IMR-90 (cell line): ENCODE results near the gene NDUFAB1. TPM values are rescaled to one million over a fixed set of nuclear protein-coding genes. Genes with fewer than 3 reads are reported as not detected.

ENCODE experiments used
- ATAC-seq: fragments of 200-7000 bp; cut with Tn5 transposase; 2 replicates; pipeline ENCODE4 v1.9.1; 2020; ENCODE audit warnings: low read depth, mild to moderate bottlenecking, moderate library complexity
- BruUV-seq: library from RNA; stranded (reverse); fragments of 400-500 nt; replicated peaks from 2 replicates; lab custom pipeline; 2021; lab: Mats Ljungman, UMichigan
- CTCF ChIA-PET: fragments of 300-600 bp; formaldehyde crosslinking; extraction: SDS; loops from one replicate; lab custom pipeline; 2021; ENCODE audit warnings: antibody characterized with exemption; lab: Yijun Ruan, JAX
- POLR2A ChIA-PET: fragments of 300-600 bp; sonication (Branson Sonifier 250); formaldehyde crosslinking; loops from one replicate; lab custom pipeline; 2022; ENCODE audit warnings: antibody characterized with exemption; ENCODE audit not compliant: unreplicated experiment; lab: Charles Lee
- DNase-seq: peaks from one replicate; pipeline ENCODE4 v3.0.0; 2013
- H2AFZ ChIP-seq: replicated peaks from 2 replicates; pipeline ENCODE3; 2013; ENCODE audit warnings: low read length, mild to moderate bottlenecking; ENCODE audit not compliant: poor library complexity
- H2AK5ac ChIP-seq: 2 replicates; pipeline ENCODE4 v1.6.1; 2013; ENCODE audit warnings: low read depth, low read length, inconsistent platforms
- H2AK9ac ChIP-seq: replicated peaks from 2 replicates; pipeline ENCODE3; 2013; ENCODE audit warnings: mild to moderate bottlenecking, low read depth, low read length, moderate library complexity; ENCODE audit not compliant: poor library complexity
- H2BK120ac ChIP-seq: 2 replicates; pipeline ENCODE4 v1.6.1; 2013; ENCODE audit warnings: low read depth, low read length, inconsistent platforms
- H2BK15ac ChIP-seq: 3 replicates; pipeline ENCODE4 v1.6.1; 2013; ENCODE audit warnings: low read depth, low read length, inconsistent platforms
- H2BK20ac ChIP-seq: 2 replicates; pipeline ENCODE4 v1.6.1; 2013; ENCODE audit warnings: low read depth, mild to moderate bottlenecking, inconsistent platforms, low read length, moderate library complexity
- H2BK5ac ChIP-seq: 2 replicates; pipeline ENCODE4 v1.6.1; 2013; ENCODE audit warnings: mild to moderate bottlenecking, low read depth, low read length, inconsistent platforms; ENCODE audit not compliant: poor library complexity, severe bottlenecking
- H3K14ac ChIP-seq: replicated peaks from 2 replicates; pipeline ENCODE4 v1.6.1; 2013; ENCODE audit warnings: low read depth, low read length, inconsistent platforms
- H3K18ac ChIP-seq: 2 replicates; pipeline ENCODE4 v1.6.1; 2013; ENCODE audit warnings: low read depth, low read length, control low read depth
- H3K23ac ChIP-seq: 2 replicates; pipeline ENCODE4 v1.6.1; 2013; ENCODE audit warnings: low read depth, low read length, inconsistent platforms
- H3K27ac ChIP-seq: 2 replicates; pipeline ENCODE4 v1.5.1; 2013; ENCODE audit warnings: mild to moderate bottlenecking, control low read depth, low read length; ENCODE audit not compliant: insufficient read depth
- H3K27me3 ChIP-seq: 2 replicates; pipeline ENCODE4 v1.6.1; 2013; ENCODE audit warnings: low read length; ENCODE audit not compliant: control insufficient read depth, insufficient read depth
- H3K36me3 ChIP-seq: 2 replicates; pipeline ENCODE4 v1.6.1; 2013; ENCODE audit warnings: low read length, mixed read lengths; ENCODE audit not compliant: control insufficient read depth, insufficient read depth
- H3K4ac ChIP-seq: 2 replicates; pipeline ENCODE4 v1.6.1; 2013; ENCODE audit warnings: low read depth, low read length, inconsistent platforms
- H3K4me1 ChIP-seq: 2 replicates; pipeline ENCODE4 v1.6.1; 2013; ENCODE audit warnings: low read length, mixed read lengths; ENCODE audit not compliant: control insufficient read depth, insufficient read depth
- H3K4me2 ChIP-seq: 2 replicates; pipeline ENCODE4 v1.6.1; 2013; ENCODE audit warnings: low read depth, mild to moderate bottlenecking, control low read depth, low read length, moderate library complexity
- H3K4me3 ChIP-seq: 2 replicates; pipeline ENCODE4 v1.5.1; 2013; ENCODE audit warnings: low read depth, mild to moderate bottlenecking, control low read depth, low read length, moderate library complexity; ENCODE audit not compliant: insufficient read depth
- H3K56ac ChIP-seq: 2 replicates; pipeline ENCODE4 v1.6.1; 2013; ENCODE audit warnings: low read length, inconsistent platforms; ENCODE audit not compliant: insufficient read depth; ENCODE audit errors: extremely low read depth
- H3K79me1 ChIP-seq, 2 experiments: 2 replicates each; pipeline ENCODE4 v1.6.1; 2013; ENCODE audit warnings: low read length in 2 of 2, inconsistent platforms in 1 of 2, low read depth in 1 of 2
- H3K9ac ChIP-seq: 2 replicates; pipeline ENCODE4 v1.6.1; 2013; ENCODE audit warnings: low read depth, low read length, control low read depth
- H3K9me1 ChIP-seq: 2 replicates; pipeline ENCODE4 v1.6.1; 2013; ENCODE audit warnings: low read length, inconsistent platforms; ENCODE audit not compliant: insufficient read depth
- H3K9me3 ChIP-seq: 2 replicates; pipeline ENCODE4 v1.6.1; 2013; ENCODE audit warnings: low read length; ENCODE audit not compliant: control insufficient read depth, insufficient read depth
- H4K20me1 ChIP-seq: 2 replicates; pipeline ENCODE4 v1.6.1; 2013; ENCODE audit warnings: low read length, inconsistent platforms; ENCODE audit not compliant: insufficient read depth
- H4K5ac ChIP-seq: 2 replicates; pipeline ENCODE4 v1.6.1; 2013; ENCODE audit warnings: mild to moderate bottlenecking, low read depth, low read length, control low read depth
- H4K8ac ChIP-seq, 2 experiments: 2 replicates each; pipeline ENCODE4 v1.6.1; 2013; ENCODE audit warnings: low read depth in 2 of 2, low read length in 2 of 2, control low read depth in 1 of 2, inconsistent platforms in 1 of 2
- H4K91ac ChIP-seq: 2 replicates; pipeline ENCODE4 v1.6.1; 2013; ENCODE audit warnings: low read depth, low read length, inconsistent platforms; ENCODE audit not compliant: insufficient read depth
- BHLHE40 ChIP-seq: fragments of 150-350 bp; IDR thresholded peaks from 2 replicates; pipeline ENCODE4 v1.6.1; 2016; ENCODE audit warnings: mild to moderate bottlenecking, low read depth, low read length
- CEBPB ChIP-seq: IDR thresholded peaks from 2 replicates; pipeline ENCODE4 v1.6.1; 2012; ENCODE audit warnings: low read depth, low read length, improper control_type of control experiment
- CHD1 ChIP-seq: IDR thresholded peaks from 2 replicates; pipeline ENCODE4 v1.6.1; 2012; ENCODE audit warnings: low read depth, low read length, improper control_type of control experiment
- FOS ChIP-seq: fragments of 150-350 bp; IDR thresholded peaks from 2 replicates; pipeline ENCODE4 v1.6.1; 2016; ENCODE audit warnings: low read depth, low read length
- MAFK ChIP-seq: IDR thresholded peaks from 2 replicates; pipeline ENCODE4 v1.6.1; 2012; ENCODE audit warnings: low read depth, low read length, improper control_type of control experiment
- MAZ ChIP-seq: IDR thresholded peaks from 2 replicates; pipeline ENCODE4 v1.6.1; 2012; ENCODE audit warnings: low read depth, mild to moderate bottlenecking, low read length, improper control_type of control experiment, moderate library complexity, borderline replicate concordance
- MXI1 ChIP-seq: IDR thresholded peaks from 2 replicates; pipeline ENCODE4 v1.6.1; 2012; ENCODE audit warnings: low read depth, mild to moderate bottlenecking, low read length, moderate library complexity, borderline replicate concordance
- NFE2L2 ChIP-seq: fragments of 150-350 bp; IDR thresholded peaks from 2 replicates; pipeline ENCODE4 v1.6.1; 2016; ENCODE audit warnings: low read depth, mild to moderate bottlenecking, low read length
- POLR2A ChIP-seq: IDR thresholded peaks from 2 replicates; pipeline ENCODE4 v1.6.1; 2012; ENCODE audit warnings: mild to moderate bottlenecking, low read depth, low read length
- RAD21 ChIP-seq: IDR thresholded peaks from 2 replicates; pipeline ENCODE4 v1.6.1; 2012; ENCODE audit warnings: low read length, improper control_type of control experiment
- RCOR1 ChIP-seq: IDR thresholded peaks from 2 replicates; pipeline ENCODE4 v1.6.1; 2012; ENCODE audit warnings: mild to moderate bottlenecking, low read length, improper control_type of control experiment; ENCODE audit not compliant: insufficient replicate concordance
- RFX5 ChIP-seq: IDR thresholded peaks from 2 replicates; pipeline ENCODE4 v1.8.0; 2012; ENCODE audit warnings: low read depth, mild to moderate bottlenecking, low read length, moderate library complexity
- SMC3 ChIP-seq: fragments of 150-350 bp; IDR thresholded peaks from 2 replicates; pipeline ENCODE4 v1.6.1; 2016; ENCODE audit warnings: low read depth, mild to moderate bottlenecking, antibody characterized with exemption, low read length, moderate library complexity
- WGBS, 2 experiments: methylation state at CpG; one replicate each; pipeline versions ENCODE4 v1.1.5 to v1.1.7; 2013; ENCODE audit warnings: missing lambda C conversion rate in 2 of 2; ENCODE audit not compliant: insufficient read length in 1 of 2; ENCODE audit errors: extremely low coverage in 2 of 2; 5-methylcytosine and 5-hydroxymethylcytosine counted together
- dilution Hi-C: fragments of 300-500 bp; cut with HindIII; formaldehyde crosslinking; loops from one replicate; pipeline ENCODE4 v1.14.3; 2018; ENCODE audit warnings: low sequenced_read_pairs; ENCODE audit not compliant: unreplicated experiment
- in situ Hi-C: fragments of 300-500 bp; cut with MboI; formaldehyde crosslinking; loops from 3 replicates; pipeline ENCODE4 v1.14.3; 2019; ENCODE audit warnings: low sequenced_read_pairs, inconsistent platforms, mixed read lengths
- intact Hi-C: fragments of 100-400 bp; cut with micrococcal nuclease; formaldehyde crosslinking; loops from 2 replicates; pipeline ENCODE4 v1.10.0; 2022
- polyA plus RNA-seq, 3 experiments: library from polyadenylated mRNA; depleted of rRNA; stranded (reverse); fragments of >200 nt; gene quantifications; 2 replicates each; pipeline ENCODE4 v1.2.3, GENCODE V29; 2012; ENCODE audit warnings: low replicate concordance in 1 of 3
- total RNA-seq: library from RNA; depleted of rRNA; stranded (reverse); fragments of >200 nt; gene quantifications from 2 replicates; pipeline ENCODE4 v1.2.3, GENCODE V29; 2012
- TF ChIP-seq, protein P1 (sequence below): conservative IDR thresholded peaks from 2 replicates; pipeline ENCODE4 v1.5.1; 2012; ENCODE audit warnings: mild to moderate bottlenecking, low read depth, low read length, improper control_type of control experiment
- TF ChIP-seq, protein P2 (sequence below): fragments of 150-350 bp; IDR thresholded peaks from 2 replicates; pipeline ENCODE4 v1.6.1; 2016; ENCODE audit warnings: low read depth, mild to moderate bottlenecking, low read length, moderate library complexity, borderline replicate concordance
- TF ChIP-seq, protein P3 (sequence below): fragments of 150-350 bp; IDR thresholded peaks from 2 replicates; pipeline ENCODE4 v1.6.1; 2017; ENCODE audit warnings: mild to moderate bottlenecking, antibody characterized with exemption, low read length, low read depth

The NDUFAB1 gene
- total and polyA plus RNA-seq, 2 of the 4 experiments (the other 2 are of a cell fraction): 117 to 146 TPM

DNA sequence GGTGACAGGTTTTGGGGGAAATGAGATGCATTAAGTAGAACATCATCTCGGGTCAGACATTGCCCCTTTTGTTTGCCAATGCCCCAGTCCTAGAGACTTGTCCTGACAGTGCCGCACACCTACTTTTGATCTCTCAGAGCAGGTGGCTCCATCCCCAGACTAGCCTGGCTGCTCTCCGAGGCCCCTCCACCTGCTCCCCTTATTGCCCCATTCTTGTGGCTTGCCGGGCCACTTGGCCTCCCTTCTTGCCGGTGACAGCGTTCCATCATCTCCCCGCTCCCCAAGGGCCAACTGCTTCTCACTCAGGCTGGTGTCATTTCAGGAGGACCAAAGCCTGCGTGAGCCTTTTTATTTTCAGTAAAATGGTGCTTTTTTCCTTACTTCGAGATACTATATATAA is 23.7 kb downstream of the NDUFAB1 start:
- dilution Hi-C loops: no loop called here
- Histone ChIP-seq H2AK5ac (no peak overlapping the region), H2BK5ac (no peak overlapping the region), H3K9me3 (no peaks in the 10 kb centered on the region), H4K5ac (no peak overlapping the region), H4K91ac (no peak overlapping the region), H3K4me1 (no peaks in the 10 kb centered on the region), H2BK20ac (no peak overlapping the region), H3K4ac (no peak overlapping the region), H4K20me1 (peaks cover 18% of the 10 kb centered on the region), H3K18ac (no peak overlapping the region), H3K27ac (no peak overlapping the region), H2BK15ac (no peak overlapping the region), H4K8ac (no peak overlapping the region), H3K9ac (no peak overlapping the region), H3K4me2 (no peak overlapping the region), H3K4me3 (no peak overlapping the region), H3K36me3 (peaks cover 64% of the 10 kb centered on the region), H2AFZ (no peak overlapping the region), H3K9me1 (peaks cover 3% of the 10 kb centered on the region; the same call in 1 of the 2 replicates), H3K56ac (no peak overlapping the region), H3K14ac (no peak overlapping the region), H2BK120ac (no peak overlapping the region), H3K27me3 (no peaks in the 10 kb centered on the region), H3K23ac (no peak overlapping the region), H2AK9ac (no peak overlapping the region), H3K79me1 (peaks cover 8 to 23% of the 10 kb centered on the region in 2 experiments)
- intact Hi-C loops: no loop called here
- CTCF ChIA-PET: no interaction called here
- TF ChIP-seq, protein P1, sequence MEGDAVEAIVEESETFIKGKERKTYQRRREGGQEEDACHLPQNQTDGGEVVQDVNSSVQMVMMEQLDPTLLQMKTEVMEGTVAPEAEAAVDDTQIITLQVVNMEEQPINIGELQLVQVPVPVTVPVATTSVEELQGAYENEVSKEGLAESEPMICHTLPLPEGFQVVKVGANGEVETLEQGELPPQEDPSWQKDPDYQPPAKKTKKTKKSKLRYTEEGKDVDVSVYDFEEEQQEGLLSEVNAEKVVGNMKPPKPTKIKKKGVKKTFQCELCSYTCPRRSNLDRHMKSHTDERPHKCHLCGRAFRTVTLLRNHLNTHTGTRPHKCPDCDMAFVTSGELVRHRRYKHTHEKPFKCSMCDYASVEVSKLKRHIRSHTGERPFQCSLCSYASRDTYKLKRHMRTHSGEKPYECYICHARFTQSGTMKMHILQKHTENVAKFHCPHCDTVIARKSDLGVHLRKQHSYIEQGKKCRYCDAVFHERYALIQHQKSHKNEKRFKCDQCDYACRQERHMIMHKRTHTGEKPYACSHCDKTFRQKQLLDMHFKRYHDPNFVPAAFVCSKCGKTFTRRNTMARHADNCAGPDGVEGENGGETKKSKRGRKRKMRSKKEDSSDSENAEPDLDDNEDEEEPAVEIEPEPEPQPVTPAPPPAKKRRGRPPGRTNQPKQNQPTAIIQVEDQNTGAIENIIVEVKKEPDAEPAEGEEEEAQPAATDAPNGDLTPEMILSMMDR: no peak
- TF ChIP-seq NFE2L2 (no peak), SMC3 (no peak), BHLHE40 (no peak), CHD1 (no peak), RAD21 (no peak), MXI1 (no peak), RCOR1 (no peak), MAZ (no peak), CEBPB (no peak), MAFK (no peak), RFX5 (no peak), POLR2A (no peak), FOS (no peak)
- TF ChIP-seq, protein P2, sequence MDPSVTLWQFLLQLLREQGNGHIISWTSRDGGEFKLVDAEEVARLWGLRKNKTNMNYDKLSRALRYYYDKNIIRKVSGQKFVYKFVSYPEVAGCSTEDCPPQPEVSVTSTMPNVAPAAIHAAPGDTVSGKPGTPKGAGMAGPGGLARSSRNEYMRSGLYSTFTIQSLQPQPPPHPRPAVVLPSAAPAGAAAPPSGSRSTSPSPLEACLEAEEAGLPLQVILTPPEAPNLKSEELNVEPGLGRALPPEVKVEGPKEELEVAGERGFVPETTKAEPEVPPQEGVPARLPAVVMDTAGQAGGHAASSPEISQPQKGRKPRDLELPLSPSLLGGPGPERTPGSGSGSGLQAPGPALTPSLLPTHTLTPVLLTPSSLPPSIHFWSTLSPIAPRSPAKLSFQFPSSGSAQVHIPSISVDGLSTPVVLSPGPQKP: no peak
- TF ChIP-seq, protein P3, sequence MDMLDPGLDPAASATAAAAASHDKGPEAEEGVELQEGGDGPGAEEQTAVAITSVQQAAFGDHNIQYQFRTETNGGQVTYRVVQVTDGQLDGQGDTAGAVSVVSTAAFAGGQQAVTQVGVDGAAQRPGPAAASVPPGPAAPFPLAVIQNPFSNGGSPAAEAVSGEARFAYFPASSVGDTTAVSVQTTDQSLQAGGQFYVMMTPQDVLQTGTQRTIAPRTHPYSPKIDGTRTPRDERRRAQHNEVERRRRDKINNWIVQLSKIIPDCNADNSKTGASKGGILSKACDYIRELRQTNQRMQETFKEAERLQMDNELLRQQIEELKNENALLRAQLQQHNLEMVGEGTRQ: no peak
- POLR2A ChIA-PET: no interaction called here
- no peak for DNase-seq
- ATAC-seq: no peak
- BruUV-seq: no TSS peak
- in situ Hi-C loops: loop anchor here (5.0 kb wide), 2 partner anchors 50 kb away; no protein-coding TSS in a partner anchor
- WGBS, 2 experiments: 100% methylated on average over 1 of the region's 9 CpGs; no CpG with 5 or more reads in 1 of the 2 experiments
